Mucosa of rectum (tissue), 2 donors: ENCODE measurements around the gene SLC44A5.
"Not testable (repeated sequence)": the region's sequence is repeated elsewhere in the genome, so short reads cannot be mapped to it uniquely, and the experiment has no call there.

Source experiments
- H3K27ac ChIP-seq, 2 donors: one replicate each; pipeline ENCODE4 v1.7.0; 2013; ENCODE audit warnings: inconsistent platforms in 2 of 2, low read depth in 2 of 2, low read length in 2 of 2
- H3K27me3 ChIP-seq, 2 donors: one replicate each; pipeline ENCODE4 v1.7.0; 2013; ENCODE audit warnings: low read length in 2 of 2; ENCODE audit not compliant: control insufficient read depth in 2 of 2, insufficient read depth in 2 of 2
- H3K36me3 ChIP-seq, 2 donors: one replicate each; pipeline ENCODE4 v1.7.0; 2013; ENCODE audit warnings: low read length in 2 of 2; ENCODE audit not compliant: control insufficient read depth in 2 of 2, insufficient read depth in 2 of 2
- H3K4me1 ChIP-seq, 2 donors: one replicate each; pipeline ENCODE4 v1.7.0; 2013; ENCODE audit warnings: low read length in 2 of 2, mild to moderate bottlenecking in 1 of 2; ENCODE audit not compliant: control insufficient read depth in 2 of 2, insufficient read depth in 2 of 2
- H3K4me3 ChIP-seq, 2 donors: one replicate each; pipeline ENCODE4 v1.7.0; 2013; ENCODE audit warnings: low read length in 2 of 2
- H3K9ac ChIP-seq, 2 donors: one replicate each; pipeline ENCODE4 v1.7.0; 2013; ENCODE audit warnings: low read length in 2 of 2, low read depth in 1 of 2, mild to moderate bottlenecking in 1 of 2
- H3K9me3 ChIP-seq, 2 donors: one replicate each; pipeline ENCODE4 v1.7.0; 2013; ENCODE audit warnings: low read length in 2 of 2; ENCODE audit not compliant: control insufficient read depth in 2 of 2
- donor health status: healthy.
- donor health status: Normal muscosa, but diverticular disease.

SLC44A5 gene

GRCh38 chr1:75263616-75264015 is 347.3 kb downstream of the SLC44A5 start:
- H3K36me3 ChIP-seq, H3K9ac ChIP-seq, H3K27ac ChIP-seq, H3K27me3 ChIP-seq, H3K4me3 ChIP-seq, H3K9me3 ChIP-seq, H3K4me1 ChIP-seq: not testable (repeated sequence)

GRCh38 chr1:75261946-75262345 is 349.0 kb downstream of the SLC44A5 start:
- H3K4me3 ChIP-seq, H3K27me3 ChIP-seq, H3K9me3 ChIP-seq, H3K4me1 ChIP-seq, H3K36me3 ChIP-seq, H3K27ac ChIP-seq, H3K9ac ChIP-seq: not testable (repeated sequence)

- H3K27me3 ChIP-seq = no peaks in the 10 kb centered on the region
- H3K4me3 ChIP-seq = no peak overlapping the region
- no peaks in the 10 kb centered on the region for H3K36me3 ChIP-seq
- no peak overlapping the region for H3K9ac ChIP-seq
- no peak overlapping the region for H3K27ac ChIP-seq
- no peaks in the 10 kb centered on the region for H3K4me1 ChIP-seq
- no peaks in the 10 kb centered on the region for H3K9me3 ChIP-seq
These were observed 352.6 kb downstream of the SLC44A5 start for GRCh38 chr1:75258351-75258750.

- H3K9me3 ChIP-seq = no peaks in the 10 kb centered on the region
- H3K27ac ChIP-seq = no peak overlapping the region
- H3K27me3 ChIP-seq = no peaks in the 10 kb centered on the region
- H3K4me1 ChIP-seq = no peaks in the 10 kb centered on the region
- H3K36me3 ChIP-seq = no peaks in the 10 kb centered on the region
- no peak overlapping the region for H3K4me3 ChIP-seq
- no peak overlapping the region for H3K9ac ChIP-seq
These were observed 353.5 kb downstream of the SLC44A5 start for GRCh38 chr1:75257424-75257823.

GRCh38 chr1:75250114-75250513 is 360.8 kb downstream of the SLC44A5 start:
- H3K27me3 ChIP-seq, H3K9ac ChIP-seq, H3K27ac ChIP-seq, H3K4me1 ChIP-seq, H3K4me3 ChIP-seq, H3K9me3 ChIP-seq, H3K36me3 ChIP-seq: not testable (repeated sequence)

- no peak overlapping the region for H3K4me3 ChIP-seq
- no peaks in the 10 kb centered on the region for H3K9me3 ChIP-seq
- no peaks in the 10 kb centered on the region for H3K27me3 ChIP-seq
- H3K4me1 ChIP-seq = no peaks in the 10 kb centered on the region
- H3K27ac ChIP-seq = no peak overlapping the region
- H3K9ac ChIP-seq = no peak overlapping the region
- H3K36me3 ChIP-seq = no peaks in the 10 kb centered on the region
These were observed 365.7 kb downstream of the SLC44A5 start for GRCh38 chr1:75245239-75245638.

- no peak overlapping the region for H3K9ac ChIP-seq
- no peaks in the 10 kb centered on the region for H3K27me3 ChIP-seq
- no peak overlapping the region for H3K4me3 ChIP-seq
- H3K4me1 ChIP-seq = no peaks in the 10 kb centered on the region
- H3K9me3 ChIP-seq = no peaks in the 10 kb centered on the region
- H3K36me3 ChIP-seq = no peaks in the 10 kb centered on the region
- no peak overlapping the region for H3K27ac ChIP-seq
These were observed 367.8 kb downstream of the SLC44A5 start for GRCh38 chr1:75243124-75243523.

- H3K4me1 ChIP-seq = no peaks in the 10 kb centered on the region
- H3K9ac ChIP-seq = no peak overlapping the region
- H3K27me3 ChIP-seq = peaks cover 0 to 2% of the 10 kb centered on the region in 2 donors
- H3K4me3 ChIP-seq = no peak overlapping the region
- no peak overlapping the region for H3K27ac ChIP-seq
- no peaks in the 10 kb centered on the region for H3K9me3 ChIP-seq
- no peaks in the 10 kb centered on the region for H3K36me3 ChIP-seq
These were observed 373.6 kb downstream of the SLC44A5 start for GRCh38 chr1:75237316-75237715.

- no peak overlapping the region for H3K4me3 ChIP-seq
- peaks cover 0 to 2% of the 10 kb centered on the region in 2 donors for H3K27me3 ChIP-seq
- no peak overlapping the region for H3K27ac ChIP-seq
- no peaks in the 10 kb centered on the region for H3K36me3 ChIP-seq
- H3K9ac ChIP-seq = no peak overlapping the region
- H3K9me3 ChIP-seq = no peaks in the 10 kb centered on the region
- no peaks in the 10 kb centered on the region for H3K4me1 ChIP-seq
These were observed 376.4 kb downstream of the SLC44A5 start for GRCh38 chr1:75234562-75234961.

- H3K36me3 ChIP-seq = no peaks in the 10 kb centered on the region
- peaks cover 0 to 2% of the 10 kb centered on the region in 2 donors for H3K27me3 ChIP-seq
- no peak overlapping the region for H3K4me3 ChIP-seq
- H3K4me1 ChIP-seq = no peaks in the 10 kb centered on the region
- no peak overlapping the region for H3K9ac ChIP-seq
- H3K9me3 ChIP-seq = no peaks in the 10 kb centered on the region
- H3K27ac ChIP-seq = no peak overlapping the region
These were observed 377.5 kb downstream of the SLC44A5 start for GRCh38 chr1:75233302-75233929.

GRCh38 chr1:75220072-75220471 is 390.8 kb downstream of the SLC44A5 start:
- H3K4me3 ChIP-seq = no peak overlapping the region
- no peak overlapping the region for H3K9ac ChIP-seq
- H3K36me3 ChIP-seq = no peaks in the 10 kb centered on the region
- H3K4me1 ChIP-seq = no peaks in the 10 kb centered on the region
- no peaks in the 10 kb centered on the region for H3K9me3 ChIP-seq
- H3K27me3 ChIP-seq = no peaks in the 10 kb centered on the region
- H3K27ac ChIP-seq = no peak overlapping the region
